A549 treated with CORT108297 at 1 μM for 4 hours (cell line): ENCODE data around the gene SPANXA2. TPM values are rescaled to one million over a fixed set of nuclear protein-coding genes. Genes with fewer than 3 reads are reported as not detected.

Experiments
- total RNA-seq: library from RNA; stranded (reverse); fragments of 200-300 nt; extraction: Qiagen RNA extraction; gene quantifications from 5 replicates; pipeline ENCODE4 v1.2.3, GENCODE V29; 2022

The SPANXA2 gene, protein sequence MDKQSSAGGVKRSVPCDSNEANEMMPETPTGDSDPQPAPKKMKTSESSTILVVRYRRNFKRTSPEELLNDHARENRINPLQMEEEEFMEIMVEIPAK
- 0.16 to 0.18 TPM in 2 of 5 replicates, not detected in the others for total RNA-seq

DNA sequence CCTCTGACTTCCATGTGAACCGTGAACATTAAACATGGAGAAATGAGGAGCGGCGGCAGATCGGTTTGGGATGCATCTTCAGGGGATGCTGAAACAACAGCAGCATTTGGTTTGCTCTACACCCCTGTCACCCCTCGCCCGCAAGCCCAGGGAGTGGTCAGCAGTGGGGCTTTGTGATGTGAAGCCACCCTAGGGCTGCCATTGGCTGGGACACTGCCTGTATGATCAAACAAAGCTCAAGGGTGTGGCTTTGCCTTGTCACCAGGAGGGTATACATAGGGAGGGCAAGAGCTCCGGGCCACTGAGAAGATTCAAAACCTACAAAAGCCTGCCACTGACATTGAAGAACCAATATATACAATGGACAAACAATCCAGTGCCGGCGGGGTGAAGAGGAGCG, at the start of gene SPANXA2:
Gene SPANXA2, plus strand, starts transcription at position 301 of the 400 bp plus-strand sequence. Its CDS starts 60 bp downstream, at position 361.

DNA sequence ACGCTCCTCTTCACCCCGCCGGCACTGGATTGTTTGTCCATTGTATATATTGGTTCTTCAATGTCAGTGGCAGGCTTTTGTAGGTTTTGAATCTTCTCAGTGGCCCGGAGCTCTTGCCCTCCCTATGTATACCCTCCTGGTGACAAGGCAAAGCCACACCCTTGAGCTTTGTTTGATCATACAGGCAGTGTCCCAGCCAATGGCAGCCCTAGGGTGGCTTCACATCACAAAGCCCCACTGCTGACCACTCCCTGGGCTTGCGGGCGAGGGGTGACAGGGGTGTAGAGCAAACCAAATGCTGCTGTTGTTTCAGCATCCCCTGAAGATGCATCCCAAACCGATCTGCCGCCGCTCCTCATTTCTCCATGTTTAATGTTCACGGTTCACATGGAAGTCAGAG, 4.9 kb upstream of the SPANXA2 start, which contains the start of gene SPANXA1:
Gene SPANXA1, minus strand, starts transcription at position 101 of the 400 bp plus-strand sequence. Its CDS starts 60 bp downstream, at position 41.

Other genes starting within 250 kb of the SPANXA2 start
- gene SPANXA1, start 5.0 kb upstream of the SPANXA2 start, total RNA-seq, result 0.16 to 0.42 TPM (median 0.18 TPM) in 3 of 5 replicates, not detected in the others
- gene SPANXD, start 109.0 kb downstream of the SPANXA2 start, total RNA-seq, result not detected in 5 replicates
- gene MAGEC3, start 248.6 kb downstream of the SPANXA2 start, total RNA-seq, result not detected in 5 replicates